Gastrocnemius medialis (tissue), 4 donors: ENCODE measurements around the gene RPS6KA2. TPM values are rescaled to one million over a fixed set of nuclear protein-coding genes. Genes with fewer than 3 reads are reported as not detected.
"Not testable (repeated sequence)": the region's sequence is repeated elsewhere in the genome, so short reads cannot be mapped to it uniquely, and the experiment has no call there.

ENCODE experiments used
- ATAC-seq, 2 donors: fragments of 150-250 bp; one replicate each; pipeline ENCODE4 v1.9.1; 2016
- DNase-seq, 2 donors: peaks; one replicate each; pipeline ENCODE4 v3.0.0-alpha.2; 2019
- H3K27ac ChIP-seq, 4 donors: fragments of 200-600 bp; sonication (generic); 1 replicate in 1 of 4; 2 replicates in 3 of 4; pipeline ENCODE4 v1.5.1; 2016 to 2018; ENCODE audit warnings: mild to moderate bottlenecking in 2 of 4, moderate library complexity in 1 of 4
- H3K27me3 ChIP-seq, 3 donors: fragments of 200-600 bp; sonication (generic) in 2 of 3; 1 replicate in 1 of 3; 2 replicates in 2 of 3; pipeline versions ENCODE4 v1.5.1 to v1.6.0; 2016 to 2019; ENCODE audit warnings: mild to moderate bottlenecking in 1 of 3, moderate library complexity in 1 of 3
- H3K36me3 ChIP-seq, 2 donors: fragments of 200-600 bp; sonication (generic) in 1 of 2; one replicate each; pipeline ENCODE4 v1.5.1; 2017 to 2018
- H3K4me1 ChIP-seq, 2 donors: fragments of 200-600 bp; sonication (generic) in 1 of 2; one replicate each; pipeline ENCODE4 v1.5.1; 2016 to 2017; ENCODE audit warnings: mild to moderate bottlenecking in 2 of 2
- H3K4me3 ChIP-seq, 4 donors: fragments of 200-600 bp; sonication (generic) in 3 of 4; 1 replicate in 1 of 4; 2 replicates in 3 of 4; pipeline ENCODE4 v1.5.1; 2016 to 2019; ENCODE audit warnings: mild to moderate bottlenecking in 2 of 4
- H3K9me3 ChIP-seq, 3 donors: fragments of 200-600 bp; sonication (generic) in 2 of 3; 1 replicate in 1 of 3; 2 replicates in 2 of 3; pipeline ENCODE4 v1.5.1; 2016 to 2019
- POLR2A ChIP-seq, 2 donors: fragments of 450-650 bp; IDR thresholded peaks; one replicate each; pipeline ENCODE4 v1.6.1; 2017; ENCODE audit warnings: antibody characterized with exemption in 2 of 2, mild to moderate bottlenecking in 2 of 2, moderate library complexity in 2 of 2
- in situ Hi-C, 4 donors: fragments of 200-750 bp; cut with MboI; loops; one replicate each; pipeline versions ENCODE4 v1.15.0 to v1.8.0; 2017; ENCODE audit warnings: low sequenced_read_pairs in 4 of 4
- intact Hi-C: fragments of 100-400 bp; cut with DNase I; formaldehyde crosslinking; loops from one replicate; pipeline ENCODE4 v1.15.1; 2023; ENCODE audit warnings: low total_unique reads
- total RNA-seq, 4 donors: library from RNA; depleted of rRNA; stranded (reverse); fragments of >200 nt; gene quantifications; one replicate each; pipeline versions ENCODE4 v1.1.0 to v1.2.3, GENCODE V29; 2016
- TF ChIP-seq, protein P1 (sequence below), 5 experiments: fragments of 450-650 bp in 3 of 5; fragments of 200-600 bp in 2 of 5; sonication (generic) in 2 of 5; IDR thresholded peaks in 4 of 5; conservative IDR thresholded peaks in 1 of 5; 1 replicate in 4 of 5; 2 replicates in 1 of 5; pipeline ENCODE4 v1.5.1; 2016 to 2019; ENCODE audit warnings: antibody characterized with exemption in 5 of 5, mild to moderate bottlenecking in 3 of 5, moderate library complexity in 3 of 5

Gene RPS6KA2
- total RNA-seq, 4 donors from 2014 or later = 18.7 to 35.7 (median 27.4) TPM

DNA sequence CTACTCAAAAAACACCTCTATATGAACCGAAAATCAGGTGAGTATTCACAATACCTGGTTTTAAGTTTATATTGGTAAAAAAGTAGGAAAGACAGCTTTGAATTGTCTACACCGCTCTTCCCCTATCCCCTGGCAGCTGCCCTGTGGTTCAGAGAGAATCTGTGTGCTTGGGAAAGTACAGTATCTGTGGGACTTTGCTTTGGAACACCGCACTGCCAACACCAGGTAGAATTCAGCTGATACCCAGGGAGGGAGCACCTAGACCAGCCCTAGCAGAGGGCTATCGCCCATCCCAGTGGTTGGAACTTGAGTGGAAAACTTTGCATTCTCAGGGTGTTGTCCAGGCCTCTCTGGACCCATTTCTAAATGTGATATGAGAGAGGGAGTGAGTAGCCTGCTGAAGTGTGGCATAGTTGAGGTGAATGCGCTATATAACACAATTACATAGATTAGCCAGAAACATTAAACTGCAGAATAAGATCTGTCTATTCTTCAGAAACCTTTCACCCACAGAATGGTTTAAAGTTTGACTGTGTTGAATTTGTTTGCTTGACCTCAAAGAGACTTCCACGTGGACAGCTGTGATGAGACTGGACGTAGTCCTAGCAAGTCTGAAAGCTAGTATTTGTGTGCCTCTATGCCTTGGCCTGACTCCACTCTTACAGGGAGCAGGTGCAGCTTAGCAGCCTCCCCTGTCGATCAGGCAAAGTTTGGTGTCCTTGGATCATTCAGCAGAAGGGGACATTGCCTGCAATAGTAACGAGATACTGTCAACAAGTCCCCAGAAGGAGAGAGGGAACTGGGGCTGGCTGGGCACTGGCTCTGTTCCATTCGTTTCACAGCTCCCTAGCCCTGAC lies 232.8 kb downstream of the RPS6KA2 start:
- TF ChIP-seq POLR2A (IDR thresholded peaks at IDR 0.05) = no peak
- TF ChIP-seq, protein P1, sequence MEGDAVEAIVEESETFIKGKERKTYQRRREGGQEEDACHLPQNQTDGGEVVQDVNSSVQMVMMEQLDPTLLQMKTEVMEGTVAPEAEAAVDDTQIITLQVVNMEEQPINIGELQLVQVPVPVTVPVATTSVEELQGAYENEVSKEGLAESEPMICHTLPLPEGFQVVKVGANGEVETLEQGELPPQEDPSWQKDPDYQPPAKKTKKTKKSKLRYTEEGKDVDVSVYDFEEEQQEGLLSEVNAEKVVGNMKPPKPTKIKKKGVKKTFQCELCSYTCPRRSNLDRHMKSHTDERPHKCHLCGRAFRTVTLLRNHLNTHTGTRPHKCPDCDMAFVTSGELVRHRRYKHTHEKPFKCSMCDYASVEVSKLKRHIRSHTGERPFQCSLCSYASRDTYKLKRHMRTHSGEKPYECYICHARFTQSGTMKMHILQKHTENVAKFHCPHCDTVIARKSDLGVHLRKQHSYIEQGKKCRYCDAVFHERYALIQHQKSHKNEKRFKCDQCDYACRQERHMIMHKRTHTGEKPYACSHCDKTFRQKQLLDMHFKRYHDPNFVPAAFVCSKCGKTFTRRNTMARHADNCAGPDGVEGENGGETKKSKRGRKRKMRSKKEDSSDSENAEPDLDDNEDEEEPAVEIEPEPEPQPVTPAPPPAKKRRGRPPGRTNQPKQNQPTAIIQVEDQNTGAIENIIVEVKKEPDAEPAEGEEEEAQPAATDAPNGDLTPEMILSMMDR (IDR thresholded peaks at IDR 0.05 in 4 of 5, conservative IDR thresholded peaks at IDR 0.05 in 1 of 5) = no peak
- peak; percentile 70 to 74 for ATAC-seq
- Histone ChIP-seq H3K4me3 (no peak overlapping the region), H3K4me1 (peaks cover 4 to 7% of the 10 kb centered on the region in 2 donors), H3K27me3 (no peaks in the 10 kb centered on the region), H3K27ac (peak overlapping the region in 2 of 4 donors; percentile 14 to 24), H3K36me3 (no peaks in the 10 kb centered on the region), H3K9me3 (no peaks in the 10 kb centered on the region)
- in situ Hi-C loops (no loop called here), intact Hi-C loops (no loop called here)
- no peak for DNase-seq

DNA sequence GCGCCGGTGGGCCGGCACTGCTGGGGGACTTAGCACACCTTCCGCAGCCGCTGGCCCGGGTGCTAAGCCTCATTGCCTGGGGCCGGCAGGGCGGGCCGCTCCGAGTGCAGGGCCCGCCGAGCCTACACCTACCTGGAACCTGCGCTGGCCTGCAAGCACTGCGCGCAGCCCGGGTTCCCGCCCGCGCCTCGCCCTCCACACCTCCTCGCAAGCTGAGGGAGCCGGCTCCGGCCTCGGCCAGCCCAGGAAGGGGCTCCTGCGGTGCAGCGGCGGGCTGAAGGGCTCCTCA lies 233.6 kb downstream of the RPS6KA2 start:
- TF ChIP-seq POLR2A (IDR thresholded peaks at IDR 0.05) = no peak
- Histone ChIP-seq H3K27me3 (no peaks in the 10 kb centered on the region), H3K4me3 (no peak overlapping the region), H3K9me3 (no peaks in the 10 kb centered on the region), H3K4me1 (peaks cover 4 to 7% of the 10 kb centered on the region in 2 donors), H3K36me3 (no peaks in the 10 kb centered on the region), H3K27ac (no peak overlapping the region)
- DNase-seq = no peak
- in situ Hi-C loops (no loop called here), intact Hi-C loops (no loop called here)
- no peak for ATAC-seq

DNA sequence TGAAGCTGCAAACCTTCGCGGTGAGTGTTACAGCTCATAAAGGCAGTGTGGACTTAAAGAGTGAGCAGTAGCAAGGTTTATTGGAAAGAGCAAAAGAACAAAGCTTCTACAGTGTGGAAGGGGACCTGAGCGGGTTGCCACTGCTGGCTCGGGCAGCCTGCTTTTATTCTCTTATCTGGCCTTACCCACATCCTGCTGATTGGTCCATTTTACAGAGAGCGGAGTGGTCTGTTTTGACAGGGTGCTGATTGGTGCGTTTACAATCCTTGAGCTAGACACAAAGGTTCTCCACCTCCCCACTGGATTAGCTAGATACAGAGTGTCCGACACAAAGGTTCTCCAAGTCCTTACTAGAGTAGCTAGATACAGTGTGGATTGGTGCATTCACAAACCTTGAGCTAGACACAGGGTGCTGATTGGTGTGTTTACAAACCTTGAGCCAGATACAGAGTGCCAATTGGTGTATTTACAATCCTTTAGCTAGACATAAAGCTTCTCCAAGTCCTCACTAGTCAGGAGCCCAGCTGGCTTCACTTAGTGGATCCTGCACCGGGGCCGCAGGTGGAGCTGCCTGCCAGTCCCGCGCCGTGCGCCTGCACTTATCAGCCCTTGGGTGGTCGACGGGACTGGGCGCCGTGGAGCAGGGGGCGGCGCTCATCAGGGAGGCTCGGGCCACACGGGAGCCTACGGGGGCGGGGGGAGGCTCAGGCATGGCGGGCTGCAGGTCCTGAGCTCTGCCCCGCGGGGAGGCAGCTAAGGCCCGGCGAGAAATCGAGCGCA lies 234.1 kb downstream of the RPS6KA2 start:
- H3K27ac ChIP-seq, H3K4me3 ChIP-seq, H3K4me1 ChIP-seq, H3K36me3 ChIP-seq, DNase-seq, ATAC-seq, intact Hi-C loops, H3K9me3 ChIP-seq, in situ Hi-C loops, H3K27me3 ChIP-seq: not testable (repeated sequence)

DNA sequence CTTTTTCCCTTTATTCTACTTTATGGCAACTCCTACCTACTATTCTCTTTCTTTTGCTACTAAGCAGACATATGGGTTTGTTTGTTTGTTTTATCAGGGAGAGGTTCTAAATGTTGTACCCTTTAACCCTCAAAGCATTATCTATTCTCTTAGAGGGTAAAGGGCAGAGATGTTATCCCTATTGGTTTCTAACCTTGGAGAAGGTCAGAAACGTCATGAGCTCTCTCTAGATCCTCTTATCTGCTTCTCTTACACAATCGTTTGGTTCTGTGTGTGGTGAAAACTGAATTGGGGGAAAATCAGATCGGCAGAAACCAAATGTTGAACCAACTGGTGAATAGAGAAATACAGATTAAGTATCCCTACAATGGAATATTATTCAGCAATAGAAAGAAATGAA lies 237.9 kb downstream of the RPS6KA2 start:
- no peaks in the 10 kb centered on the region for H3K9me3 ChIP-seq
- TF ChIP-seq POLR2A (IDR thresholded peaks at IDR 0.05) = no peak
- TF ChIP-seq, protein P1 (IDR thresholded peaks at IDR 0.05 in 4 of 5, conservative IDR thresholded peaks at IDR 0.05 in 1 of 5) = no peak
- H3K36me3 ChIP-seq = no peaks in the 10 kb centered on the region
- DNase-seq (no peak), ATAC-seq (no peak)
- in situ Hi-C loops = no loop called here
- H3K27me3 ChIP-seq = no peaks in the 10 kb centered on the region
- H3K4me3 ChIP-seq = no peak overlapping the region
- H3K27ac ChIP-seq = no peak overlapping the region
- peaks cover under 1 to 2% of the 10 kb centered on the region in 2 donors for H3K4me1 ChIP-seq
- intact Hi-C loops = no loop called here

DNA sequence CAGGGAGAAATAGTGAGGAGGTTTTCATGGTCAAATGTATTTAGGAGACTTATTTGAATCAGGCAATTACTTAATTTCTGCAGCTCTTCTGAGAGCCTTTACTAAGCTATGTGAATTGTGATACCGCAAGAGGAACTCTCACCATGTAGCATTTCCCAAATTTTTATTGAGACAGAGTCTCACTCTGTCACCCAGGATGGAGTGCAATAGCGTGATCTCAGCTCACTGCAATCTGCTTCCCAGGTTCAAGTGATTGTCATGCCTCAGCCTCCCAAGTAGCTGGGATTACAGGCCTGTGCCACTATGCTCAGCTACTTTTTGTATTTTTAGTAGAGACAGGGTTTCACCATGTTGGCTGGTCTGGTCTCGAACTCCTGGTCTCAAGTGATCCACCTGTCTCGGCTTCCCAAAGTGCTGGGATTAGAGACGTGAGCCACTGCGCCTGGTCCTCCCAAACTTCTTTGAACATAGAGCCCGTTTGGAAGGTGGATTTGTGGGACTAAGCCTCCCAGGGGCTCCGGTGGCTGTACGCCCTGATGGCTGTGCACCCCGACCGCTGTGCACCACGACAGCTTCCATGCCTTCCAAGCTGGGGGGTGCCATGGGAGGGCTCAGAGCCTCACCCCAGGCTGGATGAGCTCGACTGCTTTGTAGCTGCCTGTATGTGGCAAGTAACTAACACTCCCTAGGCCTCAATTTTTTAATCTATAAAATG lies 238.6 kb downstream of the RPS6KA2 start:
- intact Hi-C loops = no loop called here
- no peaks in the 10 kb centered on the region for H3K36me3 ChIP-seq
- H3K4me1 ChIP-seq = peaks cover 0 to 5% of the 10 kb centered on the region in 2 donors
- TF ChIP-seq POLR2A (IDR thresholded peaks at IDR 0.05) = no peak
- TF ChIP-seq, protein P1 (IDR thresholded peaks at IDR 0.05 in 4 of 5, conservative IDR thresholded peaks at IDR 0.05 in 1 of 5) = no peak
- DNase-seq (no peak), ATAC-seq (no peak)
- H3K27me3 ChIP-seq = no peaks in the 10 kb centered on the region
- in situ Hi-C loops = no loop called here
- no peak overlapping the region for H3K27ac ChIP-seq
- H3K4me3 ChIP-seq = no peak overlapping the region
- H3K9me3 ChIP-seq = no peaks in the 10 kb centered on the region
